GM18909 (cell line): ENCODE measurements around the gene STC2.

ENCODE experiments used
- ATAC-seq: cut with Tn5 transposase; IDR thresholded peaks from one replicate; pipeline ENCODE4 v1.9.1; 2021; ENCODE audit warnings: mild to moderate bottlenecking; ENCODE audit not compliant: unreplicated experiment, poor library complexity

STC2 gene

DNA sequence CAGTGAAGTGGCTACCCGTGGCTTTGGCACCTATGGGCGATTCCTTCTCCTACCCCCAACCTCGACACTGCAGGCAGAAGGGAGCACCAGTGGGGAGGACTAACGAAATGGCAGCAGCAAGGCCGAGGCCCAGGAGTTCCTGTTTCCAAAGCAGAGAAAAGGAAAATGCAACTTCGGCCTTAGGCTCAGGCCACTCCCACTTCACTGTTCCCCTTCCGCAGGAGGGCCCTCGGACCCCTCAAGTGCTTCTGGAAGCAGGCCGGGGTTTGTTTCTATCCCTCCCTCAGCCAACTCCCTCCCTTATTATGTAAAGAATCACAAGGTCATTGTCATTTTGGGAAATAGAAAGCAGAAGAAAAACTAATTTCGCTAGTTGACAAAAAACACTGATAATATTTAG lies 56.8 kb downstream of the STC2 start:
- ATAC-seq: no peak

DNA sequence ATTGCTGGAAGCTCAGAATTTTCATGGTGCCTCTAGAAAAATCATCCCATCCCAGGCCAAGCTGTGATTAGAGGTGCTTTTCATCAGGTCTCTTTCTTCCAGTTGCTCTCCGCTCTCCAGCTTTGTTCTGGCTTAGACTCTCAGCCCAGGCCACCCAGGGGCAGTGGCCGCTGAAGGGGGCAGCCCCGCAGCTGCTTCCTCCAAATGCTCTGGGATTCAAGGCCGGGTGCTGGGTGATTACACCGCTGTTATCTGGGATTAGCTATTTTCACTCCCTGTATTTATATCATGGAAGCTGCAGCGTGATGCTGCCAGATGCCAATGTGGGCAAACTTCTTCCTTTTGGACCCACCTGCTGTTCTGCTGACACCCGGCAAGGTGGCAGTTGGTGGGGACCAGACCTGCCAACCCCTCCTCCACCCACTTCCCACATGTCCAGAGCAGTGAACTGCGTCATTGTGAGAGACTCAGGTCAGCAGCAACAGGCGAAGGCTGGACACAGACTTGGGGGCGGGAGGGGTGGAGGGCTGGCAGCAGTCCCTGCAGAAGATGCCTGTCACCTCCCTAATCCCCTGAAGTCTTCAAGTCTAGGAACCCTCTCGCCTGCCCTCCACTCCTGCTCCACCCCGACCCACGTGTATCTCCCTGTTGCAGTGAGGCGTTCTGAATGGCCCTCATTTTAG lies 59.3 kb downstream of the STC2 start:
- ATAC-seq: no peak

DNA sequence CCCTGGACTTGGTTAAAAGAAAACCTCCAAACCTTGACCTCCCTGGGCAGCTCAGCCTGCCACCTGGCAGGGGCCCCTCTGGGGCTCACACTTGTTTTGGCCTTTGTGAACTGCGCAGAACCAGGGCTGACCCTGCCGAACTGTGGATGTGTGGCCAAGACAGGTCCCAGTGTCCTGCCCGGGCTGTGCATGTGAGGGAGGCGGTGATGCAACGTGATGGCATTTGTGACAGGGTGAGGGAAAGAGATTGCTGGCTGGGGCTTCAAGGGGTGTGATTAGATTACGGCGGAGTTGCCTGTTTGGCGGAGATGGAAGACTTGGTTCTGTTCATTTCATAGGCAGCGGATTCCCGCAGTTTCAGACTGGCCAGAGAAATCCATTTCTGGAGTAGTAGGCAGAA lies 62.8 kb downstream of the STC2 start:
- no peak for ATAC-seq
